ENCODE data around the gene GLDN. TPM values are rescaled to one million over a fixed set of nuclear protein-coding genes. Genes with fewer than 3 reads are reported as not detected.

Gene GLDN
- total and polyA plus RNA-seq, 2 experiments from 2014 or later = 0.92 TPM; not detected in 1

DNA sequence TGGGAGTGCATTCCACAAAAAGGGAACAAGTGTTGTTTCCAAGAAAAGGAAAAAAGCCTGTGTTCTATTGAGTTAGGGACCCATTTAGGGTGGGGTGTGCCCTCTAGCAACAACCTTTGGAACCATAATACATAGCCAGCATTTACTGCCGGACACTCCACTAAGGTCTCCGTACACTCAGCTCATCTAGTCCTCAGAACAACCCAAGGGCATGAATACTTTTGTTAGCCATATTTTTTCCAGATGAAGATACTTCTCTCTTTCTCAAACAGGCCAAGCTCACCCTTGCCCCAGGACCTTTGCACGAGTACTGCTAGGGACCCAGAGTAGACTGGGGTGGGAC, 46.2 kb downstream of the GLDN start:
- Histone ChIP-seq H3K9me3 (ENCODE audit: low read depth) (no peaks in the 10 kb centered on the region), H3K4me1 (ENCODE audit: low read depth) (no peaks in the 10 kb centered on the region), H3K36me3 (no peaks in the 10 kb centered on the region), H3K27ac (no peak overlapping the region), H3K4me3 (no peak overlapping the region), H3K27me3 (no peaks in the 10 kb centered on the region)
- DNase-seq (ENCODE audit: low read depth in 1 of 2, low spot score in 1 of 2) = no peak
- no peak for TF ChIP-seq CTCF (IDR thresholded peaks at IDR 0.05; ENCODE audit: low read depth, low read length)

DNA sequence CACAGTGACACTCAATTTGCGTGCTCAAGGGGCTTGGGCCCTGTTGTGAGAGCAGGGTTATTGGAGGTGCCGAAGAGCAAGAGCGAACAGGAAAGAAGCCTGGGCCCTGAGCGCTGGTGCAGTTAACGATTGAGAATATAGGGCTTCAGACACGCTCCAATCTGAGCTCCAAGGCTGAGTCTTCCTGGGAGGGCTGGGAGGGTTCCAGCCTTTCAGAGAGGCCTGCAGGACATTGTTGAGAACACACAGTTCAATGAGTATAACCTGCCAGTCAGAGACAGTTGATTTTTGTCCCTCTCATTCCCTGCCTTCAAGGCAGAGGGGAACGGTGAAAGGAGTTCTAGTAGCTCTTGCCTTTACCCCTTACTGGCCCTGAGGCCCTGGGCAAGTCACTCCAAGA, 47.3 kb downstream of the GLDN start:
- Histone ChIP-seq H3K27me3 (no peaks in the 10 kb centered on the region), H3K4me3 (no peak overlapping the region), H3K4me1 (ENCODE audit: low read depth) (no peaks in the 10 kb centered on the region), H3K27ac (no peak overlapping the region), H3K9me3 (ENCODE audit: low read depth) (no peaks in the 10 kb centered on the region), H3K36me3 (no peaks in the 10 kb centered on the region)
- DNase-seq (ENCODE audit: low read depth in 1 of 2, low spot score in 1 of 2) = no peak
- no peak for TF ChIP-seq CTCF (IDR thresholded peaks at IDR 0.05; ENCODE audit: low read depth, low read length)

GRCh38 chr15:51390241-51390965, 48.9 kb downstream of the GLDN start:
- Histone ChIP-seq H3K4me1 (ENCODE audit: low read depth) (no peaks in the 10 kb centered on the region), H3K36me3 (no peaks in the 10 kb centered on the region), H3K27ac (no peak overlapping the region), H3K27me3 (no peaks in the 10 kb centered on the region), H3K4me3 (no peak overlapping the region), H3K9me3 (ENCODE audit: low read depth) (no peaks in the 10 kb centered on the region)
- no peak for TF ChIP-seq CTCF (IDR thresholded peaks at IDR 0.05; ENCODE audit: low read depth, low read length)
- DNase-seq (ENCODE audit: low read depth in 1 of 2, low spot score in 1 of 2) = no peak

DNA sequence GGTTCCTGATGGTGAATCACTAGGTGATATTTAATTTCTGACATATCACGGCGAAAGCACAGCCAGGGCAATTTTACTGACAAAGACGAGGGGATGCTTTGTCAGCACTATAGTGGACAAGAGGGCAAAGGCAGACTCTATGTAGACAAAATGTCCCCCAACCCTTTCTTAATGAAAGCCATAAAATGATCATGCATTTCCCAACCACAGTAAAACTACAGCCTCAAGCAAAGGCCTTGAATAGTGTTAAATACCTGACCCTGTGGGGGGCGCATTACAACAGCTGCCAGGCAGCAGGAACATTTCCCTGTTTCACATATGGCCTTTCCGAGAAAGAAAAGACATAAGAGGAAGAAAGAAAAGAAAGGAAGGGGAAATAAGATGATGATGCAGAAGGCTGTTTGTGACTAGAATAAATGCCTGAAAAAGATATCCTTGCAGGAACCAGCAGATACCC, 49.5 kb downstream of the GLDN start:
- Histone ChIP-seq H3K27me3 (no peaks in the 10 kb centered on the region), H3K9me3 (ENCODE audit: low read depth) (no peaks in the 10 kb centered on the region), H3K4me1 (ENCODE audit: low read depth) (no peaks in the 10 kb centered on the region), H3K4me3 (no peak overlapping the region), H3K36me3 (no peaks in the 10 kb centered on the region), H3K27ac (no peak overlapping the region)
- TF ChIP-seq CTCF (IDR thresholded peaks at IDR 0.05; ENCODE audit: low read depth, low read length) = no peak
- no peak for DNase-seq (ENCODE audit: low read depth in 1 of 2, low spot score in 1 of 2)

DNA sequence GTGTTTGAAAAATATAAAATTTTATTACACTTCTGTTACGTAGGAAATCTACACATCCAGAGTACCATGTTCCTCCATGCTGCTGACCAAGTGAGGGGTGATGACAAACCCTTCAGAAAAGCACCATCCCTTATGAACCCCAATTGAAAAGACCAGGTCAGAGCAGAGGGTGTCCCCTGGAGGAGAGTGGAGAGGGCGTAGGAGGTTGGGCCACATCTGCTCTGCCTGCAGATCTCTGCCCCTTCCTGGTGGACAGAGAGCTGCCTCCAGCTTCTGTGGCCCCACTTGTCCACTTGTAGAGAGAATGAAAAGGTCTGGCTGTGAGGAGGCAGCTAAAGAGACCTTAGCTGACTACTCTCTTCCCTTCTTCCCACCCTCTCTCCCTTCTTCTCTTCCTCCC, 55.5 kb downstream of the GLDN start:
- Histone ChIP-seq H3K27me3 (no peaks in the 10 kb centered on the region), H3K27ac (no peak overlapping the region), H3K4me1 (ENCODE audit: low read depth) (no peaks in the 10 kb centered on the region), H3K4me3 (no peak overlapping the region), H3K36me3 (no peaks in the 10 kb centered on the region), H3K9me3 (ENCODE audit: low read depth) (no peaks in the 10 kb centered on the region)
- no peak for TF ChIP-seq CTCF (IDR thresholded peaks at IDR 0.05; ENCODE audit: low read depth, low read length)
- DNase-seq (ENCODE audit: low read depth in 1 of 2, low spot score in 1 of 2) = no peak

Data from cardiac muscle cell (in vitro differentiated cells and primary cell).